Transverse colon (tissue), 4 donors: ENCODE measurements around the gene HAPLN3. TPM values are rescaled to one million over a fixed set of nuclear protein-coding genes. Genes with fewer than 3 reads are reported as not detected.

Source experiments
- DNase-seq: peaks from one replicate; pipeline ENCODE4 v3.0.0-alpha.2; 2019
- H3K27ac ChIP-seq, 4 donors: fragments of 200-600 bp; sonication (generic); 2 replicates each; pipeline ENCODE4 v1.5.1; 2016 to 2018; ENCODE audit warnings: inconsistent platforms in 4 of 4
- H3K27me3 ChIP-seq: fragments of 200-600 bp; sonication (generic); 2 replicates; pipeline ENCODE4 v1.5.1; 2017; ENCODE audit warnings: inconsistent platforms
- H3K36me3 ChIP-seq, 4 donors: fragments of 200-600 bp; sonication (generic); 2 replicates each; pipeline ENCODE4 v1.5.1; 2017 to 2019; ENCODE audit warnings: inconsistent platforms in 4 of 4
- H3K4me1 ChIP-seq, 4 donors: fragments of 200-600 bp; sonication (generic); 2 replicates each; pipeline ENCODE4 v1.5.1; 2017 to 2020; ENCODE audit warnings: inconsistent platforms in 4 of 4
- H3K4me3 ChIP-seq, 4 donors: fragments of 200-600 bp; sonication (generic); 1 replicate in 1 of 4; 2 replicates in 3 of 4; pipeline versions ENCODE4 v1.5.1 to v1.6.1; 2017 to 2019; ENCODE audit warnings: inconsistent platforms in 4 of 4
- H3K9me3 ChIP-seq, 2 donors: fragments of 200-600 bp; sonication (generic); 2 replicates each; pipeline ENCODE4 v1.5.1; 2017 to 2019; ENCODE audit warnings: inconsistent platforms in 2 of 2
- EP300 ChIP-seq: sonication (generic); formaldehyde crosslinking; IDR thresholded peaks from one replicate; pipeline ENCODE4 v1.6.1; 2017; ENCODE audit warnings: antibody characterized with exemption, low read depth
- POLR2A ChIP-seq: fragments of 450-650 bp; IDR thresholded peaks from one replicate; pipeline ENCODE4 v1.6.1; 2016; ENCODE audit warnings: antibody characterized with exemption, mild to moderate bottlenecking, moderate library complexity
- POLR2AphosphoS5 ChIP-seq, 3 donors: sonication (generic); formaldehyde crosslinking; IDR thresholded peaks; one replicate each; pipeline ENCODE4 v1.6.1; 2016; ENCODE audit warnings: antibody characterized with exemption in 3 of 3
- WGBS, 2 donors: methylation state at CpG; one replicate each; pipeline ENCODE4 v1.1.5; 2018; ENCODE audit warnings: low coverage in 1 of 2; 5-methylcytosine and 5-hydroxymethylcytosine counted together
- in situ Hi-C, 4 donors: fragments of 200-750 bp; cut with MboI; loops; one replicate each; pipeline versions ENCODE4 v1.15.0 to v1.15.1; 2017; ENCODE audit warnings: low sequenced_read_pairs in 3 of 4, low pct_ligation_motif_present in 1 of 4, low pct_unique_long_range_greater_than_20kb in 1 of 4
- intact Hi-C: fragments of 100-400 bp; cut with DNase I; formaldehyde crosslinking; loops from one replicate; pipeline ENCODE4 v1.15.1; 2023; ENCODE audit warnings: low total_unique reads
- total RNA-seq, 4 donors: library from RNA; depleted of rRNA; stranded (reverse); fragments of >200 nt; gene quantifications; one replicate each; pipeline ENCODE4 v1.1.0, GENCODE V29; 2016
- TF ChIP-seq, protein P1 (sequence below), 5 experiments: fragments of 200-600 bp in 3 of 5; fragments of 450-650 bp in 2 of 5; sonication (generic) in 3 of 5; IDR thresholded peaks; 1 replicate in 2 of 5; 2 replicates in 3 of 5; pipeline ENCODE4 v1.5.1; 2016 to 2017; ENCODE audit warnings: antibody characterized with exemption in 5 of 5, inconsistent platforms in 3 of 5, mild to moderate bottlenecking in 2 of 5, moderate library complexity in 1 of 5

The HAPLN3 gene
- total RNA-seq, 4 donors from 2014 or later = 0.37 to 3.8 (median 2.7) TPM

DNA sequence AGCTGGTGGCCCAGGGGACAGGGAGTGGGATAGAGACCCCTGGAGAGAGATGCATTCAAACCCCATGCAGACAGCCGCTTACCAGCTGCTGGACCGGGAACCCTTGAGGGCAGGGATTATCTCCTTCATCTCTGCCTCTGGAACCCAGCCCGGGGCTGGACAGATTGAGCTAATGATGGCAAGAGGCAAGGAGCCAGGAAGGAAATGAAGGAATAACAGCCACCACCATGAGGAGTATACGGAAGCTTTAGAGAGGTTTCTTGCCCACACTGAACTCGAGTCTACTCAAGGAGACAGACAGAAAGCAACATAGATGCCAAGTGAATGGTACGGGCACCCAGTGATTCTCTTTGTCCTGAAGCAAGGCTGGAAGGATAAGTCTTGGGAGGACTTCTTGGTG lies 23.2 kb downstream of the HAPLN3 start:
- in situ Hi-C loops (no loop called here), intact Hi-C loops (no loop called here)
- H3K27me3 ChIP-seq = peaks cover 6% of the 10 kb centered on the region
- 70 to 83% methylated on average over 1 to 6 of the region's 6 CpGs for WGBS, 2 donors
- no peaks in the 10 kb centered on the region for H3K4me1 ChIP-seq
- no peak overlapping the region for H3K4me3 ChIP-seq
- H3K36me3 ChIP-seq = no peaks in the 10 kb centered on the region
- no peak overlapping the region for H3K27ac ChIP-seq
- DNase-seq = no peak
- no peaks in the 10 kb centered on the region for H3K9me3 ChIP-seq
- no peak for TF ChIP-seq EP300
- TF ChIP-seq, protein P1, sequence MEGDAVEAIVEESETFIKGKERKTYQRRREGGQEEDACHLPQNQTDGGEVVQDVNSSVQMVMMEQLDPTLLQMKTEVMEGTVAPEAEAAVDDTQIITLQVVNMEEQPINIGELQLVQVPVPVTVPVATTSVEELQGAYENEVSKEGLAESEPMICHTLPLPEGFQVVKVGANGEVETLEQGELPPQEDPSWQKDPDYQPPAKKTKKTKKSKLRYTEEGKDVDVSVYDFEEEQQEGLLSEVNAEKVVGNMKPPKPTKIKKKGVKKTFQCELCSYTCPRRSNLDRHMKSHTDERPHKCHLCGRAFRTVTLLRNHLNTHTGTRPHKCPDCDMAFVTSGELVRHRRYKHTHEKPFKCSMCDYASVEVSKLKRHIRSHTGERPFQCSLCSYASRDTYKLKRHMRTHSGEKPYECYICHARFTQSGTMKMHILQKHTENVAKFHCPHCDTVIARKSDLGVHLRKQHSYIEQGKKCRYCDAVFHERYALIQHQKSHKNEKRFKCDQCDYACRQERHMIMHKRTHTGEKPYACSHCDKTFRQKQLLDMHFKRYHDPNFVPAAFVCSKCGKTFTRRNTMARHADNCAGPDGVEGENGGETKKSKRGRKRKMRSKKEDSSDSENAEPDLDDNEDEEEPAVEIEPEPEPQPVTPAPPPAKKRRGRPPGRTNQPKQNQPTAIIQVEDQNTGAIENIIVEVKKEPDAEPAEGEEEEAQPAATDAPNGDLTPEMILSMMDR (IDR thresholded peaks at IDR 0.05) = no peak
- no peak for TF ChIP-seq POLR2AphosphoS5 (IDR thresholded peaks at IDR 0.05)
- TF ChIP-seq POLR2A = no peak

GRCh38 chr15:88871313-88871712 lies 24.0 kb downstream of the HAPLN3 start:
- H3K4me1 ChIP-seq = no peaks in the 10 kb centered on the region
- intact Hi-C loops (no loop called here), in situ Hi-C loops (no loop called here)
- no peaks in the 10 kb centered on the region for H3K9me3 ChIP-seq
- no peak overlapping the region for H3K27ac ChIP-seq
- H3K27me3 ChIP-seq = peaks cover 6% of the 10 kb centered on the region
- TF ChIP-seq, protein P1 (IDR thresholded peaks at IDR 0.05) = no peak
- TF ChIP-seq POLR2AphosphoS5 (IDR thresholded peaks at IDR 0.05) = no peak
- TF ChIP-seq EP300 = no peak
- TF ChIP-seq POLR2A = no peak
- DNase-seq = no peak
- H3K36me3 ChIP-seq = no peaks in the 10 kb centered on the region
- no peak overlapping the region for H3K4me3 ChIP-seq
- 84% methylated on average over 13 of the region's 14 CpGs; no CpG with 5 or more reads in 1 of the 2 donors for WGBS, 2 donors

GRCh38 chr15:88866295-88866881 lies 29.0 kb downstream of the HAPLN3 start:
- TF ChIP-seq, protein P1 (IDR thresholded peaks at IDR 0.05) = no peak
- Histone ChIP-seq H3K9me3 (no peaks in the 10 kb centered on the region), H3K27ac (no peak overlapping the region), H3K36me3 (no peaks in the 10 kb centered on the region), H3K4me1 (no peaks in the 10 kb centered on the region), H3K4me3 (no peak overlapping the region), H3K27me3 (no peaks in the 10 kb centered on the region)
- 89% methylated on average over 10 of the region's 10 CpGs; no CpG with 5 or more reads in 1 of the 2 donors for WGBS, 2 donors
- intact Hi-C loops (no loop called here), in situ Hi-C loops (no loop called here)
- DNase-seq = no peak

- no peaks in the 10 kb centered on the region for H3K36me3 ChIP-seq
- DNase-seq = no peak
- H3K4me3 ChIP-seq = no peak overlapping the region
- no peak overlapping the region for H3K27ac ChIP-seq
- H3K9me3 ChIP-seq = no peaks in the 10 kb centered on the region
- no peaks in the 10 kb centered on the region for H3K27me3 ChIP-seq
- in situ Hi-C loops = no loop called here
- WGBS, 2 donors = 50 to 66% methylated on average over 1 to 6 of the region's 6 CpGs
- intact Hi-C loops = no loop called here
- no peaks in the 10 kb centered on the region for H3K4me1 ChIP-seq
- TF ChIP-seq, protein P1 (IDR thresholded peaks at IDR 0.05) = no peak
- TF ChIP-seq POLR2A = no peak
- no peak for TF ChIP-seq EP300
- TF ChIP-seq POLR2AphosphoS5 (IDR thresholded peaks at IDR 0.05) = no peak
These were observed 29.7 kb downstream of the HAPLN3 start for GRCh38 chr15:88865498-88866099.
